A549 treated with AZD9567 at 1 μM for 4 hours (cell line): ENCODE results near the gene GPX6. TPM values are rescaled to one million over a fixed set of nuclear protein-coding genes. Genes with fewer than 3 reads are reported as not detected.

Source experiments
- total RNA-seq: library from RNA; stranded (reverse); fragments of 200-300 nt; extraction: Qiagen RNA extraction; gene quantifications from 5 replicates; pipeline ENCODE4 v1.2.3, GENCODE V29; 2022; ENCODE audit not compliant: insufficient read depth

GPX6 gene, protein sequence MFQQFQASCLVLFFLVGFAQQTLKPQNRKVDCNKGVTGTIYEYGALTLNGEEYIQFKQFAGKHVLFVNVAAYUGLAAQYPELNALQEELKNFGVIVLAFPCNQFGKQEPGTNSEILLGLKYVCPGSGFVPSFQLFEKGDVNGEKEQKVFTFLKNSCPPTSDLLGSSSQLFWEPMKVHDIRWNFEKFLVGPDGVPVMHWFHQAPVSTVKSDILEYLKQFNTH
- not detected in 5 replicates for total RNA-seq

DNA sequence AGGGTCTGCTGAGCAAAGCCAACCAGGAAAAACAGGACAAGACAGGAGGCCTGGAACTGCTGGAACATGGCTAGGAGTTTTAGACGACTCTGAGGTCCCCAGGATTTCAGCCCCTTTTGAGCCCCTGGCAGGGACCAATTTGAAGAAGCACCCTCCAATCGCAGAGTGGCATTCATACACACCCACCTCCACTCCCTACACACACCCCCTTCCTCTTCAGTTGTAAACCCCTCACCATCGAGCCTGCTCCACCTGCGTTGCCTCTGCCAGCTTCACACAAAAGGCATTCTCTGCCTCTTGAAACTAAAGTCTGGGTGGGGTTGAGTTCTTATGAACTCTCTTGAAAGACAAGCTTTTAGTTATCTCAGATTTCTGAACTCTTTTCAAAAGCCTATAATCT, at the start of gene GPX6:
Gene GPX6, minus strand, starts transcription at position 118 of the 400 bp plus-strand sequence. Its CDS starts 50 bp downstream, at position 68.

DNA sequence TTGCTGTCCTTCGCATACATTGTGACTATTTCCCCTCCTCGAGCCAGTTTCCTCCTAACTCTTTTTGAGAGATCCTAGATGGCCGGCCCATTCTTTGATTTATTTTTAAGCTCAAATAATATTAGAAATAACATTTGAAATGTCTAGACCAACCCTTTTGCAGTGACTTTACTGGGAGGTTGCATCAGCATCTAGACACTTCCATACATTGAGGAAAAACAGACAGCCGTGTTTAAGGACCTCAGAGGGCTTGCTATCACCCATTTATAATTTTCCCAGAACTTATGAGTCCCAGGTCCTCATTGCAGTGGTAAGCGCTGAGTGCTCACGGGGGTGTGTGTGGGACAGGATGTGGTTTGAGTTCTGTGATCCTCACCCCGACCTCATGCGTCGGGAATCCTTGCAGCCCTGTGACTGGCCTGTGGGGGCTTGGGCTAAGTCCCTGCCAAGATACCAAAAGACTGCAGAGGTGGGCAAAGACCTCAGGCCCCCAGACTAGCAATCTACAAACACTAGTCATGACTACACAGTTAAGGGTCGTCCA, 10.0 kb upstream of the GPX6 start, which contains the start of gene GPX5:
Gene GPX5, plus strand, starts transcription at position 386 of the 544 bp plus-strand sequence. Its CDS starts 133 bp downstream, at position 519.

Other genes with a start within 250 kb of the GPX6 start
- 4.2 to 13.2 TPM (median 4.8 TPM) in 5 replicates for gene ZSCAN26, start 248.7 kb downstream of the GPX6 start, total RNA-seq
- 4.5 to 6.3 TPM (median 5.6 TPM) in 5 replicates for gene PGBD1, start 234.2 kb downstream of the GPX6 start, total RNA-seq
- 1.4 to 2.0 TPM (median 1.7 TPM) in 4 of 5 replicates, not detected in the other for gene ZSCAN31, start 179.6 kb downstream of the GPX6 start, total RNA-seq
- gene ZKSCAN3, start 165.8 kb downstream of the GPX6 start, total RNA-seq = 1.5 to 3.3 TPM (median 1.6 TPM) in 5 replicates
- 1.2 to 1.8 TPM (median 1.7 TPM) in 5 replicates for gene ZSCAN12, start 116.0 kb downstream of the GPX6 start, total RNA-seq
- gene ZSCAN23, start 72.3 kb downstream of the GPX6 start, total RNA-seq = not detected in 5 replicates
- gene GPX5, start 10.1 kb upstream of the GPX6 start, total RNA-seq = not detected in 5 replicates